ENCODE measurements around the gene NEMF.
A peak's percentile ranks its signal among the peaks of the same experiment; 100 is the strongest.
"Not testable (repeated sequence)": the region's sequence is repeated elsewhere in the genome, so short reads cannot be mapped to it uniquely, and the experiment has no call there.

Gene NEMF

DNA sequence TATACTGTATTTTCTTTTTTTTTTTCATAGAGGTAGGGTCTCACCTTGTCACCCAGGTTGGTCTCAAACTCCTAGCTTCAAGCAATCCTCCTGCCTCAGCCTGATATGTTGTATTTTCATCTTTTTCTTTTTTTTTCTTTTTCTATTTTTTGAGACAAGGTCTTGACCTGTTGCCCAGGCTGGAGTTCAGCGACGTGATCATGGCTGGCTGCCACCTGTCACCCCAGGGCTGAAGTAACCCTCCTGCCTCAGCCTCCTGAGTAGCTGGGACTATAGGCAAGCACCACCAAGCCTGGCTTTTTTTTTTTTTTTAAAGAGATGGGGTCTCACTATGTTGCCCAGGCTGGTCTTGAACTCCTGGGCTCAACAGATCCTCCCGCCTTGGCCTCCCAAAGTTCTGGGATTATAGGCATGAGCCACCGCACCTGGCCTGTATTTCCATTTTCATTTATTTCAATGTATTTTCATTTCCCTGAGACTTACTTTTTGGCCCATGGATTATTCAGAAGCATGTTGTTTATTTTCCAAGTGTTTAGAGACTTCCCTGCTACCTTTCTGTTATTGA lies 24.1 kb upstream of the NEMF start:
- no peak for DNase-seq (ENCODE audit: low read depth)

DNA sequence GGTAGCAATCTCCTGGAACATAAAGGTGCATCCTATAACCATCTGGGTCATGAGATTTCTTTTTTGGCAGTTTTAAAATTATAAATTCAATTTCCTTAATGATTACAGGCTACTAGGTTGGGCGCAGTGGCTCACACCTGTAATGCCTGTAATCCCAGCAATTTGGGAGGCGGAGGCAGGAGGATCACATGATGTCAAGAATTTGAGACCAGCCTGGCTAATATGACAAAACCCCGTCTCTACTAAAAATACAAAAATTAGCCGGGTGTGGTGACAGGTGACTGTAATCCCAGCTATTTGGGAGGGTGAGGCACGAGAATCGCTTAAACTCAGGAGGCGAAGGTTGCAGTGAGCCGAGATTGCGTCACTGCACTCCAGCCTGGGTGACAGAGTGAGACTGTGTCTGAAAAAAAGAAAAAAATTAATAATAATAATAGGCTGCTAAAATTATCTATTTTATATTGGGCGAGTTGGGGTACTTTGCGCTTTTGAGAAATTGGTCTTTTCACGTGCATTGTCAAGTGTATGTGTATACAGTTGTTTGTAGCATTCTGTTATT lies 23.1 kb upstream of the NEMF start:
- no peak for DNase-seq (ENCODE audit: low read depth)

GRCh38 chr14:49873548-49873947 lies 21.0 kb upstream of the NEMF start:
- not testable (repeated sequence) for DNase-seq (ENCODE audit: low read depth)

DNA sequence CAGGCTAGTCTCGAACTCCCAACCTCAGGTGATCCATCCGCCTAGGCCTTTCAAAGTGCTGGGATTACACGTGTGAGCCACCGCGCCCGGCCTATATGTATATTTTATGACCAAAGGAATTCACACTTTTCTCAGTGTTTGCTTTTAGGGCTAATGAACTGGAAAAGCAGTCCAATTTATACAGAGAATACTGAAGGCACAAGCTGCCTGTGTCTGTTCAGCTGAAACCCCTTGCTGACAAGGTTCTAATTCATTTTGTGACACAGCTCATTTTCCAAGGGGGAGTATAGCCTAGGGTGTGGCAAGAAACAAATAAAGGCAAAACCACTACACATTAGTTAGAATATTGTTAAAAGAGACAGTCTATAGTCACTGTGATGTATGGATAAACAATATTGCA lies 18.3 kb upstream of the NEMF start:
- no peak for DNase-seq (ENCODE audit: low read depth)

- no peak for DNase-seq (ENCODE audit: low read depth)
These were observed 16.1 kb upstream of the NEMF start for GRCh38 chr14:49868720-49869114.

- DNase-seq (ENCODE audit: low read depth), result peak; percentile 97
These were observed 15.5 kb upstream of the NEMF start for GRCh38 chr14:49867831-49868719.

GRCh38 chr14:49865431-49865859 lies 12.9 kb upstream of the NEMF start:
- peak; percentile 80 for DNase-seq (ENCODE audit: low read depth)

- DNase-seq (ENCODE audit: low read depth), result no peak
These were observed 11.1 kb upstream of the NEMF start for GRCh38 chr14:49863487-49864281.

DNA sequence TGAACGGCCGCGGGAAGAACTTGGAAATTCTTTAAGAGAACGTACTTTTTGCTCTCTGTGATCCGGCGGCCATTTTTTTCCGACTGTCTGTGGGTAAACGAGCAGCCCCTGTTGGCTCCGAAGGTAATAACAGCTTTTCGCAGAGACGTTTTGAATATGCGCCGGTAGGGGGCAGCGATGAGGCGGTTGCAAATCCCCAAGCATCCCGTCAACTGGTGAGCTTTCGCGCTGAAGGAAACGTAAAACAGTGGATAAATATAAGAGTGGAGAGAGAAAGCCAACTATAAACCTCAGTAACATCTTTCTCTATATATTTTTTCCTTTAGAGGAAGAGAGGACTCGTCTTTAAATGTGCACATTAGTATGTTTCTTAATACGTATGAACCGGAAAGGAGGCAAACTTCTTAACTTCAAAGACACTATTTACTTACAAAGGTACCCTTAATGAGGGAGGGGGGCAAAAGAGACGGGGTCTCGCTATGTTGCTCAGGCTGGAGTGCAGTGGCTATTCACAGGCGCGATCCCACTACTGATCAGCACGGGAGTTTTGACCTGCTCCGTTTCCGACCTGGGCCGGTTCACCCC lies 9.6 kb upstream of the NEMF start:
- DNase-seq (ENCODE audit: low read depth), result peak; percentile 80

GRCh38 chr14:49861699-49862088 lies 9.1 kb upstream of the NEMF start:
- peak; percentile 48 for DNase-seq (ENCODE audit: low read depth)

DNA sequence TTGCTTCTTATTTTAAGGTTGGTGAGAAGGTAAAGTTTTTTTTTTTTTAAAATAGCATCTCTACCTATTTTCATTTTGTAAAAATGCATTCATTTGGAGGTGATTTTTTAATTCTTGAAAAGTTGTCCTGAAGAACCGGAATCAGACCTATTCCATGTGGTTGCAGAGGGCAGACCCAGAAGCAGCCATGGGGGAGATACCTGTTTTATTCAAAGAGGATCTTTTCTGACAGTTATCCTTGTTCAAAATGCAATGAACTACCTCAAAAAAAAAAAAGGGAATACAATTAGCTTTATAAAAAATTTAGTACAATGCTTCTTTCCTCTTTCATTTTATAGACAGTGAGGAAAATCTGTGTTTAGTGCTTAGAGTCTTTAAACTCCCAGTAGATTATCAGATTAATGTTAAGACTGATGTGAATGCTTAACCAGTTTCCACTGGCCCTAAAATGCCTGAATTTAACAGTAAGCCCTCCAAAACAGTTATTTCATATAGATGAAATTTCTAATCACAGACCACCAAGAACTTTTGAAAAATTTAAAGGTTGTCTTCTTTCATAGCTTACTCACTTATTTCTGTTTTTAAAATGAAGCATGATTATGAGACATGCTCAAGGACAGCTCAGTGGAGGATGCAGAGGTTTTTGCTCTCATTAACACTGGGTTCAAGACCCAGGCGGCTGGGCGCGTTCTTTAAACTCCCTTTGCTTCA lies 8.6 kb upstream of the NEMF start:
- DNase-seq (ENCODE audit: low read depth), result no peak

GRCh38 chr14:49858383-49858782 lies 5.8 kb upstream of the NEMF start:
- no peak for DNase-seq (ENCODE audit: low read depth)

- no peak for DNase-seq (ENCODE audit: low read depth)
These were observed 4.9 kb upstream of the NEMF start for GRCh38 chr14:49857427-49858003.

DNA sequence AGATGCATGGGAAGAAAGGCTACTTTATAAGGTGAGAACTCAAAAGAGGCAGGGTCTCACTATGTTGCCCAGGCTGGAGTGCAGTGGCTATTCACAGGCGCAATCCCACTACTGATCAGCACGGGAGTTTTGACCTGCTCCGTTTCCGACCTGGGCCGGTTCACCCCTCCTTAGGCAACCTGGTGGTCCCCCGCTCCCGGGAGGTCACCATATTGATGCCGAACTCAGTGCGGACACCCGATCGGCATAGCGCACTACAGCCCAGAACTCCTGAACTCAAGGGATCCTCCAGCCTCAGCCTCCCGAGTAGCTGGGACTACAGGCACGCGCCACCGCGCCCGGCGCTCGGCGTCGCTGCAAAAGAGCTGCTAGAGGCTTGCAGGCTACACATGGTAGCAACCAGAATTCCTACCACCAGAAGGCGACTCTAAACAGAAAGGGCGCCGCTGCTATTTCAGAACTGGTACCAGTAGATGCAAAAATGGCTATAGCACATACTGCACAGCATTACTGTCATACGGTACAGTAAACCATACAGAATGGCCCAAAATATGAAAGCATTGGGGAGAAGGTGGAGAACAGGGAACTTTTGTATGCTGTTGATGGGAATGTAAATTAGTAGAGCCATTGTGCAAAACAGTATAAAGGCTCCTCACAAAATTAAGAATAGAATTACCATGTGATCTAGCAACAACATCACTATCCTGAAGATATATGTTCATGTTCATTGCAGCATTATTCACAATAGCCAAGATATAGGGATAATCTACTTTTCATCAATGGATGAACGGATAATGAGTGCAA lies 1.2 kb upstream of the NEMF start:
- peak; percentile 47 for DNase-seq (ENCODE audit: low read depth)

DNA sequence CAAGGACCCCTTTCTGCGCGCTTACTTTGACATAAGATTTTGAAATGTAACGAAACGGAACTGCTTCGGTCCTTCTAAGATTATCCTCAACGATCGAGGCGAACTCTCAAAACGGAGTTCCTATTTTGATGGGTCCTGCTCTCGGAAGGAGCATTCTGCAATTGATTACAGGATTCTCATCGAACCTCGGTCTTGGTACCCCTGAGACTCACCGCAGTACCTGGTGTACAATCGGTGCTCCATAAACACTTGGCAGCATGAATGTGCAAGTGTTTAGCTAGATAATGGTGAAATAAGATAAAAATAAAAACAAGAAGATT lies 530 bp upstream of the NEMF start:
- no peak for DNase-seq (ENCODE audit: low read depth)

- DNase-seq (ENCODE audit: low read depth), result no peak
These were observed 775 bp downstream of the NEMF start for GRCh38 chr14:49851813-49852212.

DNA sequence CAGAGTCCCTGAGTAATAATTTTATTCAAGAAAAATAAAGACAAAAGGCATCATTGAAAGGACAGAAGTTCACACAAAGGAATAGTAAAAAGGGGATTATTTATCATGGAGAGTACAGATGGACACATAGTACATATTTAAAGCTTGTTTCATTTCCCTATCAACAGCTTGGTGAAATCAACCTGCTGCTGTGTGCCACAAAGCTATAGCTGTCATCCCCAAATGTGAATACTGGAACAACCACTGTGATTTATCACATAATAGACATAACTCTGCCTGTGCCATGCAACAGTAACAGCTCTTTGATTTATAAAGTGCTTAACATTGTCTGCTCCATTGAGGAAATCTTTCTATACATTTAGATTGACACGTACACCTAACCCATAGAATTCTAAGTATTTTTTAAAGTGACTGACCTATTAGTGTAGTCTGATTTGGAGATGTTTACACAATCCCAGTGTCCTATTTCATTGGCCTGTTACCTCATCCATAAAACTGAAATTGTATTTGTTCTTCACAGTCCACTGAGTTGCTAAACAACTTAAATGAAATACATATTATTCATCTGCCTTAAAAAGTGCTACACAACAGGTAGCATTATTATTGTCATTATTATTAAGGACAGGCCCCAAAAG lies 3.3 kb downstream of the NEMF start:
- DNase-seq (ENCODE audit: low read depth), result no peak

GRCh38 chr14:49828640-49829039 lies 23.9 kb downstream of the NEMF start:
- DNase-seq (ENCODE audit: low read depth), result no peak

GRCh38 chr14:49820176-49820575 lies 32.4 kb downstream of the NEMF start:
- DNase-seq (ENCODE audit: low read depth), result no peak

DNA sequence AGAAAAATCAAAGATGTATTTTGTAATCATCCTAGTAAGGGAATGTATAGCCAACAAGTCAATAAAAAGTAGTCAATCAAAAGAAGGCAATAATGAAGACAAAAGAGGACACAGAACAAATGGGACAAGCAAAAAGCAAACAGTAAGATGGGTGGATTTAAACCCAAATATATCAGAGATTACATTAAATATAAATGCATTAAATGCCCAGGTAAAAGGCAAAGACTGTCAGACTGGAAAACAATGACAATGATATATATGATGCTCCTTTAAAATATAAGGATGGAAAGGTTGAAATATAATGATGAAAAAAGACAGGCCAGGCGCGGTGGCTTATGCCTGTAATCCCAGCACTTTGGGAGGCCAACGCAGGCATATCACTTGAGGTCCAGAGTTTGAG lies 35.7 kb downstream of the NEMF start:
- no peak for DNase-seq (ENCODE audit: low read depth)
